Upper lobe of right lung (tissue), 1 donor: ENCODE results near the gene RMND1. TPM values are rescaled to one million over a fixed set of nuclear protein-coding genes. Genes with fewer than 3 reads are reported as not detected.
A peak's percentile ranks its signal among the peaks of the same experiment; 100 is the strongest.

Experiments used
- ATAC-seq: fragments of 200-7000 bp; cut with Tn5 transposase; one replicate; pipeline ENCODE4 v1.9.1; 2020; ENCODE audit warnings: mild to moderate bottlenecking, moderate library complexity
- DNase-seq: peaks from one replicate; pipeline ENCODE4 v3.0.0-alpha.2; 2020
- H3K27ac ChIP-seq: fragments of 200-600 bp; one replicate; pipeline ENCODE4 v1.8.0; 2022
- H3K27me3 ChIP-seq: fragments of 200-600 bp; one replicate; pipeline ENCODE4 v1.8.0; 2022; ENCODE audit warnings: mild to moderate bottlenecking
- H3K36me3 ChIP-seq: fragments of 200-600 bp; one replicate; pipeline ENCODE4 v1.8.0; 2022
- H3K4me1 ChIP-seq: fragments of 200-600 bp; one replicate; pipeline ENCODE4 v1.8.0; 2022
- H3K4me3 ChIP-seq: fragments of 200-600 bp; one replicate; pipeline ENCODE4 v1.8.0; 2022; ENCODE audit warnings: mild to moderate bottlenecking
- H3K9me3 ChIP-seq: fragments of 200-600 bp; one replicate; pipeline ENCODE4 v1.8.0; 2022
- intact Hi-C: fragments of 100-400 bp; cut with DNase I; formaldehyde crosslinking; loops from one replicate; pipeline ENCODE4 v1.11.0; 2022
- total RNA-seq: library from RNA; stranded (reverse); fragmentation: NEBNext Ultra II Directional; extraction: Animal tissue kit (Norgen Biotek cat#: 25700); gene quantifications from one replicate; pipeline ENCODE4 v1.2.1, GENCODE V29; 2021
- TF ChIP-seq, protein P1 (sequence below): fragments of 200-600 bp; IDR thresholded peaks from one replicate; pipeline ENCODE4 v1.8.0; 2022; ENCODE audit warnings: antibody characterized with exemption
- donor health status: DM: no; HTN: yes; CAD: no; lungs with severe emphysema.

RMND1 gene
- total RNA-seq, 1 donor from 2014 or later: 19.5 TPM

- DNase-seq: no peak
- no peaks in the 10 kb centered on the region for H3K9me3 ChIP-seq
- TF ChIP-seq, protein P1, sequence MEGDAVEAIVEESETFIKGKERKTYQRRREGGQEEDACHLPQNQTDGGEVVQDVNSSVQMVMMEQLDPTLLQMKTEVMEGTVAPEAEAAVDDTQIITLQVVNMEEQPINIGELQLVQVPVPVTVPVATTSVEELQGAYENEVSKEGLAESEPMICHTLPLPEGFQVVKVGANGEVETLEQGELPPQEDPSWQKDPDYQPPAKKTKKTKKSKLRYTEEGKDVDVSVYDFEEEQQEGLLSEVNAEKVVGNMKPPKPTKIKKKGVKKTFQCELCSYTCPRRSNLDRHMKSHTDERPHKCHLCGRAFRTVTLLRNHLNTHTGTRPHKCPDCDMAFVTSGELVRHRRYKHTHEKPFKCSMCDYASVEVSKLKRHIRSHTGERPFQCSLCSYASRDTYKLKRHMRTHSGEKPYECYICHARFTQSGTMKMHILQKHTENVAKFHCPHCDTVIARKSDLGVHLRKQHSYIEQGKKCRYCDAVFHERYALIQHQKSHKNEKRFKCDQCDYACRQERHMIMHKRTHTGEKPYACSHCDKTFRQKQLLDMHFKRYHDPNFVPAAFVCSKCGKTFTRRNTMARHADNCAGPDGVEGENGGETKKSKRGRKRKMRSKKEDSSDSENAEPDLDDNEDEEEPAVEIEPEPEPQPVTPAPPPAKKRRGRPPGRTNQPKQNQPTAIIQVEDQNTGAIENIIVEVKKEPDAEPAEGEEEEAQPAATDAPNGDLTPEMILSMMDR: no peak
- peaks cover 64% of the 10 kb centered on the region for H3K4me1 ChIP-seq
- peaks cover 3% of the 10 kb centered on the region for H3K36me3 ChIP-seq
- intact Hi-C loops: no loop called here
- H3K27ac ChIP-seq: peak overlapping the region; percentile 96
- H3K27me3 ChIP-seq: no peaks in the 10 kb centered on the region
- peak overlapping the region; percentile 93 for H3K4me3 ChIP-seq
- ATAC-seq: no peak
Observed at GRCh38 chr6:151392427-151392826, 59.5 kb downstream of the RMND1 start.

DNA sequence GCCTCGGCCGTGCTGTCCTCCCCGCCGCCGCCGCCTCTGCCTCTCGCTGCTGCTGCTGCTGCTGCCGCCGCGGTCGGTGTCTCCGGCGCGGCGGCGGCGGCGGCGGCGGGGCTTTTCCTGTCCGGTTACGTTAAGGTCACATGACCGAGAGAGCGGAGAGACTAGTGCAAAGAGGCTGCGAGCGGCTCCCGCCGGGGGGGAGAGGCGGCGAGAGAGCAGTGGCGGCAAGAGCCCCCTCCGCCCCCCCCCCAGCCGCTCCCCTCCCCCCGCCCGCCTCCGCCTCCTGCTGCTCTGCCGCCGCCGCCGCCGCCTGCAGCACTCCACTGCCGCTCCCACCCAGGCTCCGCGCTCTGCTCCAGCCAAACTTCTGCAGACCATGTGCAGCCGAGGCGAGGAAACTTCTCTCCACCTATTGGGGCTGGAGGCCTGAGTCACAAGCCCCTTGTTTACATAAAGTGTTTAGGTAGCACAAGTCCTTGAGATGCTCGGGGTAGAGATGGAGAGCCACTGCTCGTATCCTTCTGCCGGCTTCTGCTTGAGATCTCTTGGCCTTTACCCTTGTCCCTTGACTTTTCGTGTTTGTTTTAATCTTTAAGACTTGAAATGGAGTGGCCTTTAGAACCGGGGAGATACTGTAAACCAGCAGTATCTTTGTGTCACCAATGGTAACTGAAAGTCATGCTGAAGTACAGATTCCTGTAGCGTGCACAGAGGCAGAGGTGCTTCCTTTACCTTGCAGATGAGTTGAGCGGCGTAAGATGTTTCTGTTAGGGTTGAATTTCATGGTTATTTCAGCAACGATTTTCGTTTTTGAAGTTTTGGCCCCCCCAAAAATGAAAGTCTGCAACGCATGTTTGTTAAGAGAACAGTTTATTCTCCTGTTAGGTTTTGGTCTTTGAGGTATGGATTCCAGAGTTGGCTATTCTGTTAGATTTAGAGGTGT is 60.2 kb downstream of the RMND1 start, which contains the start of gene ZBTB2:
Gene ZBTB2, minus strand, starts transcription at position 89 of the 943 bp plus-strand sequence. CDS start 17,922 bp downstream, outside the sequence.
- intact Hi-C loops: no loop called here
- DNase-seq (peak; percentile 88), ATAC-seq (peak; percentile 7)
- H3K9me3 ChIP-seq: no peaks in the 10 kb centered on the region
- H3K27me3 ChIP-seq: no peaks in the 10 kb centered on the region
- H3K36me3 ChIP-seq: no peaks in the 10 kb centered on the region
- peaks cover 61% of the 10 kb centered on the region for H3K4me1 ChIP-seq
- H3K4me3 ChIP-seq: peak within 1 kb of the TSS; percentile 93
- H3K27ac ChIP-seq: peak within 1 kb of the TSS; percentile 96
- TF ChIP-seq, protein P1: no peak

GRCh38 chr6:151390851-151391470 is 61.0 kb downstream of the RMND1 start:
- no peaks in the 10 kb centered on the region for H3K36me3 ChIP-seq
- ATAC-seq (peak; percentile 55), DNase-seq (peak; percentile 92)
- H3K27ac ChIP-seq: peak overlapping the region; percentile 96
- TF ChIP-seq, protein P1: no peak
- H3K4me1 ChIP-seq: peaks cover 53% of the 10 kb centered on the region
- no peaks in the 10 kb centered on the region for H3K27me3 ChIP-seq
- H3K9me3 ChIP-seq: no peaks in the 10 kb centered on the region
- H3K4me3 ChIP-seq: peak overlapping the region; percentile 93
- intact Hi-C loops: no loop called here

DNA sequence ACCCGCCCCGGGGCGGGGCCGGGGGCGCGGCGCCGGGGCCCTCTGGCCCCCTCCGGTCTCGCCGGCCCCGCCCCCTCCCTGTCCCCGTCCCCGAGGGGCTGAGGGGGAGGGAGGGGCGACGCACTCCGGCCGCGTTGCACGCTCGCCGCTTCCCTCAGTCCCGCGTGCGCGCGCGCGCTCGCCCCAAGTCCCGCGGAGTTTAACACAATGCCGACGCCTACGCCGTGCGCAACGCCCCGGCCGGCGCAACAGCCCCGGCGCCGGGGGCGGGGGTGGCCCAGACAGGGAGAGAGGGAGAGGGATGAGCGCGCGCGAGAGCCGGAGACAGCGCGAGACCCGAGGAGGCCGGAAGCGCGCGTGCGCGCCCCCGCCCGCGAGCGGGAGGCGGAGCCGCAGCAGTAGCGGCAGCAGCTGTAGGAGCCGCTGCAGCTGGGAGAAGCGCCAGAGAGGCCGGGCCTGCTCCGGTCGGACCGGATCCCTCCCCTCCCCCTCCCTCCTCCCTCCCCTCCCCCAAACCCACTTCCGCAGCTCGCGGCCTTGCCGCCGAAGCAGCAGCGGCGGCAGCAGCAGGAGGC is 61.6 kb downstream of the RMND1 start:
- H3K9me3 ChIP-seq: no peaks in the 10 kb centered on the region
- intact Hi-C loops: no loop called here
- peaks cover 47% of the 10 kb centered on the region for H3K4me1 ChIP-seq
- H3K27ac ChIP-seq: peak overlapping the region; percentile 96
- no peaks in the 10 kb centered on the region for H3K36me3 ChIP-seq
- ATAC-seq (peak; percentile 92), DNase-seq (peak; percentile 99)
- no peaks in the 10 kb centered on the region for H3K27me3 ChIP-seq
- TF ChIP-seq, protein P1: no peak
- peak overlapping the region; percentile 93 for H3K4me3 ChIP-seq

DNA sequence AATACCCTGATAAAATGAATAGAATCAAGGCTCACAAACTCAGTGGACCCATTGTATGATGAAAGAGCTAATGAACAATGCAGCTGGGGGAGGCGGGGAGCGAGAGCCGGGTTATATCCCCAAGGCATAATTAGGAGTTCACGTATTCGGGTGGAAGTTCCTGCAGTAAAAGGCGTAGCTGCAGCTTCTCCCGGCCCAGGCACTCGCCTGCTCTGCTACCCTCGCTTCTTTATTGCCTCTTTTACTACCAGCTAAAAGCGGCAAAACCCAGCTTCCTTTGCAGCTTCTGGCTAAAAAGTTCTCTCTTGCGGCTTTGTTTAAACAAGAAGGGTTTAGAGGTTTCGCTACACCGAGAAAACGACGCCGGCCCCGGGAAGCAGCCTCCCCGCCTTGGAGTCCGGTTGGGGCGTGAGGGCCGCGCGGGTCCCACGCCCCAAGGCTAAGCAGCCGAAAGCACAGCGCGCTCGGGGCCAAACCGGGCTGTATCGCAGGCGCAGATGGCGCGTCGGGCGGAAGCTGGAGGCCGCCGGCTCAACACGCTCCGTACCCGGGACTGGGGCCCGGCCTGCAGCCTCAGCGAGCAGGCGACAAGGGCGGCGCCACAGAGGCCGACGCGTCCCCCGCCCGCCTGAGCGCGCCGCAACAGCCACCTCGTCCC is 62.2 kb downstream of the RMND1 start:
- Histone ChIP-seq H3K27ac (peak overlapping the region; percentile 96), H3K27me3 (no peaks in the 10 kb centered on the region), H3K36me3 (no peaks in the 10 kb centered on the region), H3K4me3 (peak overlapping the region; percentile 93), H3K9me3 (no peaks in the 10 kb centered on the region), H3K4me1 (peaks cover 43% of the 10 kb centered on the region)
- peak; percentile 74 for DNase-seq
- intact Hi-C loops: no loop called here
- ATAC-seq: peak; percentile 2
- TF ChIP-seq, protein P1: no peak
